Measurements from ENCODE around the gene CCDC85A.

Gene CCDC85A

GRCh38 chr2:56364902-56365301 lies 181.1 kb downstream of the CCDC85A start:
- DNase-seq (ENCODE audit: low read depth, low spot score) = no peak

GRCh38 chr2:56369316-56369715 lies 185.5 kb downstream of the CCDC85A start:
- no peak for DNase-seq (ENCODE audit: low read depth, low spot score)

GRCh38 chr2:56372071-56372656 lies 188.4 kb downstream of the CCDC85A start:
- DNase-seq (ENCODE audit: low read depth, low spot score) = no peak

GRCh38 chr2:56375251-56375650 lies 191.5 kb downstream of the CCDC85A start:
- DNase-seq (ENCODE audit: low read depth, low spot score) = no peak

GRCh38 chr2:56376699-56377665 lies 193.2 kb downstream of the CCDC85A start:
- no peak for DNase-seq (ENCODE audit: low read depth, low spot score)

- no peak for DNase-seq (ENCODE audit: low read depth, low spot score)
Measured at GRCh38 chr2:56379066-56379465, 195.3 kb downstream of the CCDC85A start.

- no peak for DNase-seq (ENCODE audit: low read depth, low spot score)
Measured at GRCh38 chr2:56380861-56381260, 197.1 kb downstream of the CCDC85A start.

- no peak for DNase-seq (ENCODE audit: low read depth, low spot score)
Measured at GRCh38 chr2:56382466-56382865, 198.7 kb downstream of the CCDC85A start.

GRCh38 chr2:56386657-56387056 lies 202.9 kb downstream of the CCDC85A start:
- DNase-seq (ENCODE audit: low read depth, low spot score) = no peak

GRCh38 chr2:56390644-56391043 lies 206.9 kb downstream of the CCDC85A start:
- DNase-seq (ENCODE audit: low read depth, low spot score) = no peak

- DNase-seq (ENCODE audit: low read depth, low spot score) = no peak
Measured at GRCh38 chr2:56410140-56410539, 226.3 kb downstream of the CCDC85A start.

- DNase-seq (ENCODE audit: low read depth, low spot score) = no peak
Measured at GRCh38 chr2:56416500-56417176, 232.8 kb downstream of the CCDC85A start.

Data from activated CD4-positive, CD25-positive, alpha-beta regulatory T cell treated with anti-CD3 and anti-CD28 coated beads, Interleukin-2, amount 50 U/mL, for 16 hours (primary cell).